LoVo (cell line): ENCODE results near the gene POU2AF2.
A peak's percentile ranks its signal among the peaks of the same experiment; 100 is the strongest.
"Not testable (repeated sequence)": the region's sequence is repeated elsewhere in the genome, so short reads cannot be mapped to it uniquely, and the experiment has no call there.

Source experiments
- DNase-seq: peaks from one replicate; pipeline ENCODE4 v3.0.0-alpha.2; 2016; ENCODE audit warnings: low spot score

Gene POU2AF2

DNA sequence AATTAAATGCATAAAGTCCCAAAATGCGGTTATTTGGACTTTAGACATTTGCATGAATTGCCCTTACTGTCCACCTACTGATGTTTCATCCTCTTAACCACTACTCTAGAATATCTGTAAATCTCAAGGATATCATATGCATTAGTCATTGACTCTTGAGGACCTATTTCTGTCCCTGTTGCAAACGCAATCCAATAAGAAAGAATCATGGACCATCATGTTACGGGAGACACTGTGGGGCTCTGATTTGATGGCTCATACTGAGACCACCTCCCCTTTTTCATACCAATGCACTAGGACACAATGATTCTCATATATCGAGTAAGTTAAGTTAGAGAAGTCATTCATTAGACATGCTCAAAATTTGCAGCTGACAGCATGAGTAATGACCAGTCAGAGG, 14.4 kb downstream of the POU2AF2 start:
- no peak for DNase-seq

DNA sequence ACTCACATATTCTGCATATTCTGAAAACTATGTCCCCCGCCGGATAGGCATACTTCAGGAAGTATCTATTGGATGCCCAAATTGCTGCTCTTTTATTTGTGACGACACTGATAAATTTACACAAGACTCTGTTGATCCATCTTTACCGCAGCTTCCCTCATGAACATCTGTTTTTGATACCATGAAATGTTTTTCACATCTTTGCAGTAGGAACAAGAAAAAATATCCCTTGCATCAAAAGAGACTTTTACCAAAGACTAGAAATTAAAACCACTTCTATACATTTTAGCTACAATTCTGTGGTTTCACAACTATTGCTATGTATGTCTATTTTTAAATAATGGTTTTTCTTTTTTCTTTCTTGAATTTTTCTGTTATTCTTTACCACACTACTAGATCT, 15.3 kb downstream of the POU2AF2 start:
- no peak for DNase-seq

DNA sequence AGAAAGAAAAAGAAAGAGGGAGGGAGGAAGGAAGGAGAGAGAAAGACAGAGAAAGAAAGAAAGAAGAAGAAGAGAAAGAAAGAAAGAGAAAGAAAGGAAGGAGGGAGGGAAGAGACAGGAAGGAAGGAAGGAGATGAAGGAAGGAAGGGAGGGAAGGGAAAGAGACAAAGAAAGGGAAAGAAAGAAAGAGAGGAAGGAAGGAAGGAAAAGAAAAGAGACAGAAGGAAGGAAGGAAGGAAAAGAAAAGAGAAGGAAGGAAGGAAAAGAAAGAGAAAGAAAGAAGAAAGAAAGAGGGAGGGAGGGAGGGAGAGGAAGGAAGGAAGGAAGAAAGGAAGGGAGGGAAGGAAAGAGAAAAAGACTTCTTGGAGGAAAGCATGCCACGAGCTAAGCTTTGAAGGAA, 19.1 kb downstream of the POU2AF2 start:
- no peak for DNase-seq

DNA sequence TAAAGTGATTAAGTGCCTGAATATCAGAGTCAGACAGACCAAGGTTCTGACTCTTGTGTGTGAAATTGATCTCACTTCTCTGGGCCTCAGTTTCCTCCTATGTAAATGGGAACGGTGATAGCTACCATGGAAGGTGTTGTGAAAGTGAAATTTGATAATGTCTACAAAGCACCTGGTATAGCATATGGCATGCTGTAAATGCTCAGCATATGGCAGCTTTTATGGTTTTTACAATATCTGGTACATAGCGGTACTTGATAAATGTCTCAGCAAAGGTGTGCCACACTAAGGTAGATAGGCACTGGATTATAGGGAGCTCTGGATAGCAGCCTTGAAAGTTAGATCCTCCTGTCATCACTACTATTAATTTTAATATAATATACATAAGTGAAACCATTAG, 19.9 kb downstream of the POU2AF2 start:
- DNase-seq, result no peak

DNA sequence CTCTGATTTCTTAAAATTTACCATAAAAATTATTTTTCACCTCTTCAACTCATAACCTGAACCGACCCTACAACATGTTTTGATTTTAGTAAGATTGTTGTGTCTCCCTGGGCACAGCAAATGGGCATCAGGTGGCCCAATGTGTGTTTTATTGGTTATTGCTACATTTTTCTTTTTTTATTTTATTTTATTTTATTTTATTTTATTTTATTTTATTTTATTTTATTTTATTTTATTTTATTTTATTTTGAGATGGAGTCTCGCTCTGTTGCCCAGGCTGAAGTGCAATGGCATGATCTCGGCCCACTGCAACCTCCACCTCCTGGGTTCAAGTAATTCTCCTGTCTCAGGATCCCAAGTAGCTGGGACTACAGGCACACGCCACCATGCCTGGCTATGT, 22.8 kb downstream of the POU2AF2 start:
- DNase-seq, result not testable (repeated sequence)

DNA sequence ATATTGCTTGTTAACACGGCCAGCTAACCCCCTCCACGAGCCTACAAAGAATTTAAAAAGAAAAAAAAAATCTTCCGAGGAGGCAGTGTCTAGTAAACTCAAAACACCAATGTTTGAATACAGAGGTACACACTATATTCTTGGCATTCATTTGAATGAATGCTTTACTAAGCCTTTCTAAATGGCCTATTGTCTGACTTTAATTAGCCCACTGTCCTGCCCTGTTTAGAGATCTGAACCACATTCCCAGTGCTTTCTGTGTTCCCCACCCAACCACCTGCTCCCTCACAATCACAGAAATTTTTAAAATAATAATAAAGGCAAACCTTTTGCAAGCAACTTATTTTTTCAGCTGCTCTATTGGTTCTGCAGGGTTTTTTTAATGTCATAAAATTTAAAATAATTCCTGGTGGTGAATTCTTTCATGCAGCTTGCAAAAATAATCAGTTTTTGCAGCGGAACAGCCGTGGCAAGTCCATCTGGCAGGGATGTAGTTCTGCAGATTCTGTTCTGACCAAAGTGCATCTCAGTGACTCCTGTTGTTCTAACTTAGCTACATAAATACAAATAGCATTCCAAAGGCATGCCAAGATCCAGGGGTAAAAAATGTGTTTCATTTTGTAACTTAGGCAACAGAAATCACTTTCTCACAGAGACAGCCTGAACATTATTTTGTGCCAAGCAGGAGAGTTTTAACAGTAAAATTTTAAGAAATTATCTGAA, 23.8 kb downstream of the POU2AF2 start:
- no peak for DNase-seq

DNA sequence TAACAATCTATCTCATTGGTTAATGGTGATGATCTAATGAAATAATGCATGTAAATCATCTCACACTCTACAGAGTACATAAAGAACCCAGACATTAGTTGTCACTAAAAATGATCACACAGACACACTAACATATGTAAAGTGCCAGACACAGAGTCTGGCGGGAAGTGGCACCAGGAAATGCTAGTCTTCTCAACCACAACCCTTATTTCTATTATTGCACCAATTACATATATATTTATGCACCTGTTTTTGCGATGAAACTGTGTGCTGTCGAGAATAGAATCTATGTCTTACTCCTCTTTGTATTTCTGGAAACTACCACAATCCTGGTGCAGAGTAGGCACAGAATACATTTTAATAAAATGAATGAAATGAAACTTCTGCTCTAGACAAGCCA, 26.9 kb downstream of the POU2AF2 start:
- no peak for DNase-seq

DNA sequence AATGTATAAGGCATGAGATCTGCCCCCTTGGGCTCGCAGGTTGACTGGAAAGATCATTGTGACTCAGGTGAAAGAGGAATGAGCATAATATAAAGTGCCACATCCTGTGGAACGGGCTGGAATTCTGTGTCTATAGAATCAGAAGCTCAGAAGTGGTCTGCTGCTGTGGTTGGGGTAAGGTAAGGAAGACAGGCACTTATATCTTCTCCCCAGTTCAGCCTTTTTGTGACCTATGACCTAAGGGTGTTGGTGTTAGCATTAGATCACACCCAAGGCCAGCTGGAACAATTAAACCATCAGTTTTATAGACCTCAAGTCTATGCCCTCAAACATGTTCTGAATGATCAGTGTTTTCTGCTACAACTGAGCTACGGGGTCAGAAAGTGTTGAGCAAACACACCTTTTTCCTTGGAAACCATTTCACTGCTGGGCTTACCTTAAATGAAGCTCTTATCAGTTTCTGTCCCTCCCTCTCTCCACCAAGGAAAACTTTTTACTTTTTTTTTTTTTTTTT, 37.1 kb downstream of the POU2AF2 start:
- DNase-seq, result no peak

DNA sequence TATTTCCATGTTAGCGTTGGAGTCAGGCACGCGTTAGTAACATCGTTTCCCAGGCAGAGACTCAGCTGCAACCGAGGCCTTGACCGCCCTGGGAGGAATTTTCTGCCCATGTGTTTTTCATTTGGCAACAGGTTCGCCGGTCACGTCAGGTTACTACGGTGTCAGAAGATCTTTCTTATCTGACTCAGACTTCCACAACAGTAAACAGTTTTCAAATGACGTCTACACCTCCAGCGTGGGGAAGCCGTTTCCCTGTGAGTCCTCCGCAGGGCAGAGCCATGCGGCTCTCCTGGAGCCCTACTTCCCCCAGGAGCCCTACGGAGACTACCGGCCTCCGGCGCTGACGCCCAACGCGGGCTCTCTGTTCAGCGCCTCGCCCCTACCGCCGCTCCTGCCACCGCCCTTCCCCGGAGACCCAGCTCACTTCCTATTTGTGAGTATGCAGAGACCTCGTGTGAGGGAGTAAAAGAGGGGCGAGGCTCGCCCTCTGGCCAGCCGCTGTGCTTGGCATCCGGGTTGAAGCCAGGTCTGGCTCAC, 38.5 kb downstream of the POU2AF2 start:
- DNase-seq, result peak; percentile 24

DNA sequence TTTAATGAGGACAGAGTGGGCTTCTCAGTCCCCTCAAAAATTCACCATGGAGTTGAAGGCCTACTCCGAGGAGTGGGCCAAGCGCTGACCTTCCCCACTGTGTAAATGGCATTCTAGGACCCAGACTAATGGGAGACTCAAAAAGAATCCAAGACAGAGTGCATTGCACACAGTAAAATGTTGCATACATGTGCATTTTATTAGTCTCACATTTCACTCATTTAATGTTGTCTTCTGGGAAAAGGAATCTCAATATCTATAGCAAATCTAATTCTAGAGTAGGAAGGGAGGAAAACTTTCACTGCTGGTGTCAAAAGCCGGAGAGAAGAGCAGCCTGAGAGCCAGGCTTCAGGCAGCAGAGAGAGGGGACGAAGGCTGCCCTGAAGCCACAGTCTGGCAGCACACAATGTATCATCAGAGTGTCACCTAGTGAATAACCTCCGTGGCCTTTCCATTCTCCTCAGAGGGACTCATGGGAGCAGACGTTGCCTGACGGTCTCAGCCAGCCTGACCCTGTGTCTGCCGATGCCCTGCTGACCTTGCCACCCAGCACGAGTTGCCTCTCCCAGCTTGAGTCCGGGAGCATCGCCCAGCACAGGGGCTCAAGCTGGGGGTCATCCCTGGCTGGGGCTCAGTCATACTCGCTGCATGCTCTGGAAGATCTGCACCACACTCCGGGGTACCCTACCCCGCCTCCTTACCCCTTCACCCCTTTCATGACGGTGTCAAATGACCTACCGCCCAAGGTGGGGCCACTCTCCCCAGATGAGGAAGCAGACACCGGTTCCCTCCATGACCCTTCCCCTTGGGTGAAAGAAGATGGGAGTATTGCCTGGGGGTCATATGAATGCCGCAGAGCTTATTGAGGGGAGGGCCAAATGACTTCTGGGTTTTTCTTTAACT, 39.9 kb downstream of the POU2AF2 start:
- DNase-seq, result no peak

DNA sequence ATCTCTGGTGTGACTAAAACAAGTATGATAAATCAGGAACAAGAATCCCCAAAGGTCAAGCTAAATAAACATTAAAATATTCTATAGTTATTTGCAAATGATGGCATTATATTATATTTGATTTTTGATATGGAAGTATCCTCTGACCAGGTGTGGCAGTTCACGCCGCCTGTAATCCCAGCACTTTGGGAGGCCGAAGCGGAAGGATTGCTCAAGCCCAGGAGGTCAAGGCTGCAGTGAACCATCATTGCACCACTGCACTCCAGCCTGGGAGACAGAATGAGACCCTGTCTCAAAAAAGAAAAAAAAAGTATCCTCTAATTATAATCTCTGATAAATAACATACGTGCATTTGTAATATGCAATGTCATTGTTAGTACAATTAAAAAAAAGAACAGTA, 46.2 kb downstream of the POU2AF2 start:
- DNase-seq, result no peak

DNA sequence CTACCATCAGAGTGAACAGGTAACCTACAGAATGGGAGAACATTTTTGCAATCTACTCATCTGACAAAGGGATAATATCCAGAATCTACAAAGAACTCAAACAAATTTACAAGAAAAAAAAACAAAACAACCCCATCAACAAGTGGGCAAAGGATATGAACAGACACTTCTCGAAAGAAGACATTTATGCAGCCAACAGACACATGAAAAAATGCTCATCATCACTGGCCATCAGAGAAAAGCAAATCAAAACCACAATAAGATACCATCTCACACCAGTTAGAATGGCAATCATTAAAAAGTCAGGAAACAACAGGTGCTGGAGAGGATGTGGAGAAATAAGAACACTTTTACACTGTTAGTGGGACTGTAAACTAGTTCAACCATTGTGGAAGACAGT, 46.9 kb downstream of the POU2AF2 start:
- not testable (repeated sequence) for DNase-seq

DNA sequence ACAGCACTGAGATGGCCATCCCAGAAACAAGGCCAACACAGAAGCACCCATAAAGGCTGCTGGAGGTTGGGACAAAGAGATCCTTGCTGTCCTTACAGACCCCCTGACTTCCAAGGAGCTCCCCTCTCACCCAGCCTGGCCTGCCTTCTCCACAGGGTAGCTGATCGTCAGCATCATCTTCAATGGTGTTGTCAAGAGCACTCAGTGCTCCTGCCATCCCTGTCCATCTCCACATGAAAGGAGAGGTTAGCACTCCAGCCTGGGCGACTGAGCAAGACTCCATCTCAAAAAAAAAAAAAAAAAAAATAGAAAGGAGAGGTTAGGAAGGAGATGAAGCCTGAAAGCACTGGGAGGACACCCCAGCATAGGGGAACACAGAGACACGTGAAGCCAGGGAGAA, 50.7 kb downstream of the POU2AF2 start:
- DNase-seq, result no peak

DNA sequence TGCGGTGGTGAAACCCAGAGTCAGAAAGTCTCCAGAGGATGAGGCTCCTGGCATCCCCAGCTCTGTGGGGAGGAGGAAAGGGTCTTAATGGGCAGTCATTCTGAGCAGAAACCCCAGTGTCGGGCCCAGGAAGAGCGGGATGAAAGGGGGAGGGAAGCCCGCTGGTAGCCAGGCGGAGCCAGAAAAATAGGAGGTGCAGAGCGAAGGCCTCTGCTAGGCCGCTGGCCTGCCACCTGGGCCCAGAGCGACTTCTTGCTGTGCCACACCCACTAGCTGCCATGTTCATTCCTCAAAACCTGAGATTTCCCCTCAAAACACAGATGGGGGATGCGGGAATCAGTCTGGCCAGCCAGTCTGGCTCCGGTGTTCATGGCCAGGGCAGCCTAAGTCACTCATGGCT, 52.2 kb downstream of the POU2AF2 start:
- no peak for DNase-seq

DNA sequence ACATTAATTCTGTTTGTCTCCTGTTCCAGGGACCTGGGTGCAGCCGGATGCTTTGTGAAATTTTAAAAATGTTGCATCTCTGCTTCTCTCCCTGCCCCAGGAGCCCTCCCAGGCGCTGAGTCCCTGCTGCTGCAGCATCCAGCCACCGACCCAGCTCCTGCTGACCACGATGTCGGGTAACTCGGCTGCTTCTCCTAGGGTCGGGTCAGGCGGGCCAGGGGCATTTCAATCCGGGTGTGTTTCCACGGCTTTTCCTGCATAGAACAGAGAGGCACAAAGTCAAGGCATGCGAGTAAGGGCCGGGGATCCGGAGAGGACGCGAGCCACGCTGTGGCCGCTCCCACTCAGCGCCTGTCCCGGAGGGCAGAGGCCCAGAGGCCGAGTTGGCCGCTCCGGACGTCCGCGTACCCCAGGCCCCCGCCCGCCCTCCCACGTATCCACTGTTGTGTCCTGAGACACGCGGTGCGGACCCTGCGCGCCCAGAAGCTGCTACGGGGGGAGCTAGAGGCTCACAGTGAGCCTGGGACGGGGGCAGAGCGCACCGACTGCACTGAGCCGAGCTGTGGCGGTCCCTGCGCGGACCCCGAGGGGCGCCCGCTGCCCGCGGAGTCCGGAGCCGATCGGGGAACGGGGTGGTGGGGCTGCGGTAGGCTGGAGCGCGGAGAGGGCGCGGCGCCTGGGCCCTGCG, 53.0 kb downstream of the POU2AF2 start, which contains the start of gene POU2AF3:
Gene POU2AF3 (plus strand): TSS at position 134 of the 688 bp plus-strand sequence. CDS start 36 bp downstream, at position 170.
- no peak for DNase-seq

DNA sequence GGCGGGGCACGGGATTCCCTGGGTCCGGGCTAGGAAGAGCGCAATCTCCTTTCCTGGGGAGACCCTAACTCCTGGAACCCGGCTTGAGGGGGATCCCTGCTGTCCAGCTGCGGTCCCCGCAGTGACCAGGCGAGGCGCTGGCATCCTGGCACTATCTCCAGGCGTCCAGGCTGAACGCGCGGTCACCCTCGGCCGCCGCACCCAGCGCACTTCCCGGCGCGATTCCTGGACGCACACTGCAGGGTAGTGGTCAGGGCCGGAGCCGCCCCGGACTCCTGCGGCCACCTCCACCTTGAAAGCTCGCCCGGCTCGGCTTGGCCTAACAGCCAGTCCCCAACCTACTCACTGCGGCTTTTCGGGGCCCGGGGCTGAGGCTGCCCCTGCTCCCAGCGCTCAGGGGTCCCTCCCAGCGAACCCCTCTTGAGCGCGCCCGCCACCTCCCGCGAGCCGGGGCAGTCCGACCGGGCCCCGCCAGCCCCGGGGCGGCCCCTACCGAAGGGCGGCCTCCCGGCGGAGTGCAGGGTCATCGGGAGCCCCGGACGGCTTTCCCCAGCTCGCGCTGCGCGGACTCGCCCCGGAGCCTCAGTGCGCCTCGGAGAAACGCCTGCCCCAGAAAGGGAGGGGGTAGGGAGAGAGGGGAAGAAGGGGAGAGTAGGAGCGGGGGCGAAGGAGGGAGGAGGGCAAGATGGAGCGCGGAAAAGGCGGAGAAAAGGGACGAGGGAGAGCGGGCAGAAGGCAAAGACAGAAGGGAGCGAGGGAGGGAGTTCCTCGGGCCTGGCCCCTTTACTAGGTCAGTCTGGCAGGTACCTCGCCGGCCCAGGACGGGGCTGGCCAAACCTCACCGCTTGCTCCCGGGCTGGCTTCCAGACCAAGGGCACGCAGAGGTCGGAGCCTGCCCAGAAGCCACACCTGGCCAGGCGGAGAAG, 53.8 kb downstream of the POU2AF2 start:
- peak; percentile 61 for DNase-seq

DNA sequence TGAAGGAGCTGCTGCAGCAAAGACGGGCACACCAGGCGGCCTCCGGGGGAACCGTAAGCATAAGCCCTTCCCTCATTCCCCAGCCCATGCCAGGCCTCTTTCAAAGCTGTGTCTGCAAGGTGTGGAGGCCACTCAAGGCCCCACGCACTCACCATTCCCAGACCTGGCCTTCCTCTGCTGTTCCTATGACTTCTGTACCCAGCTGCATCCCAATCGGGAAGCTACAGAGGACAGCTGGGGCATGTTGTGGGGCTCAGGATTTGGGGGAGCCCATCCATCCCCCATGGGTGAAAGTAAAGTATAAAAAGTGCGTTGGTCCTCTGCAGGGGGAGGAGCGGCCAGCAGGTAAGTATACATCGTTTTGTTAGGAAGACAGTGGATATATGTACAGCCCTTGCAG, 55.0 kb downstream of the POU2AF2 start:
- no peak for DNase-seq

DNA sequence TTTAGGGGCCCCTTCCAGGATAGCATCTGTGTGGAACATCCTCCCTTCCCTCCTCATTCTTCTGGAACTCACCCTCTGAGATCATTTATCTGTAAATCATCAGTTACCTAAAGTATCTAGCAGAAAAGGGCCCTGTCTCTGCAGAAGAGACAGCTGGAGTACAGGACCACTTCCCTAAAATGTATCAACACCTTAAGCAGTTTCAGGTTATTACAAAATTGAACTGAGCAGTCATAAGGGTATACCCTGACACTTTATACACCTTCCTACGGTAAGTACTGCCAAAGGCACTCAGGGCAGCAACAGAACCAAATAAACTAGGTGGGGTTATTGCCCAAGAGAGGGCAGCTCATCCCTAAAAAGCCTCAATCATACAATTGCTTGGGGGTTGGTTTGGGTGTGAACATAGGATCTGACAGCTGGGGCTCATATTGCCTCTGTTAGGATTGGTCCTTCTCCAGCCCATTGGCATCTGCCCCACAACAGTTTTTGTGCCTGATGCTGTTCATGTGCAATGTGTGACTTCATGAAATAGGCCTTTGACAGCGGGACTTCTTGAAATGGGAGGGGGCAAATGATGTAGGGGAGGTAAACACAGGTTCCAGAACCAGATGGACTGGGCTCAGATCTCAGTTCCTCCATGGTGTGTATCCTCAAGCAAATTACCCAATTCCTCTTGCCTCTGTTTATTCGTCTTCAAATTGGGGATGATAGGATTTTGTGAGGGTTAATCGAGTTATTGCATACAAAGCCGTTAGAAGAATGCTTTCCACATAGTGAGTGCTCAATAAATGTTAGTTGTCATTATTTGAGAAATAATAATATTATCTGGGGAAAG, 55.7 kb downstream of the POU2AF2 start:
- DNase-seq, result no peak

DNA sequence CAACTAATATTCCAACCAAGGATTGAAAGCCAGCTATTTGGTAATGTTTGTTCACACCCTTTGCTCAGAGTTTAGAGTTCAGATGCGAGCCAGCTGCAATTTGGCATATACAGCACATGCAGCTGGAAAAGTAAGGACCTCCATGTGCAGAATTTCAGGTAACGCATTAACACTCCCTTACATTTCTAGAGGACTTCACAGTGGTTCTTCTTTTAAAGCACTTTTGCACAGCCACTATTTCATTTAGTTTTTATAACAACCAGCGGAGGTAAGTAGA, 56.3 kb downstream of the POU2AF2 start:
- DNase-seq, result no peak

DNA sequence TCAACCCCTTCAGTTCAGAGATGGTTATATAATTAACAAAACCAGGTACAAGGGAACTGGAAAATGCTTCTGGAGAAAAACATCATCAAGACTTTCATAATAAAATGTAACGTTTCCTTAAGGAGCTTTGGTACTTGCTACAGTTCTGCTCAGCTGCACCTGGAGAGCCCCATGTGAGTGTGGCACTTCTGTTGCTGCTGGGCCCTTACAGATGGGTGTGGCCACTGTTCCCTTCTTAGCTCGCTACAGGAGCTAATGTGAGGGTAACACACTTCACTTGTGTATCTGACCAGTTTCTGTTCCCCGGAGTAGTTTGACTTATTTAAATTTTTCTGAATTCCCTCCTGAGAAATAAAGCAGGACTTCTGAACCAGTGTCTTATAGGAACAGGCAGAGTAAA, 56.8 kb downstream of the POU2AF2 start:
- DNase-seq, result no peak
